SK-N-SH (cell line): ENCODE measurements around the gene TRIM23. TPM values are rescaled to one million over a fixed set of nuclear protein-coding genes. Genes with fewer than 3 reads are reported as not detected.

Experiments
- CTCF ChIA-PET: fragments of 300-600, 350-600 bp; formaldehyde crosslinking; extraction: SDS; loops from one replicate; lab custom pipeline; 2021; lab: Yijun Ruan, JAX
- POLR2A ChIA-PET: fragments of 350-600 bp; sonication (Branson Sonifier 250); formaldehyde crosslinking; extraction: SDS; loops from one replicate; lab custom pipeline; 2020; ENCODE audit warnings: antibody characterized with exemption, inconsistent platforms; lab: Yijun Ruan, JAX
- DNase-seq: peaks from one replicate; pipeline ENCODE4 v3.0.0; 2012
- H2AFZ ChIP-seq: fragments of 200-600 bp; sonication (generic); 2 replicates; pipeline ENCODE4 v1.8.1; 2016; ENCODE audit warnings: antibody characterized with exemption, mild to moderate bottlenecking, low read depth
- H3F3A ChIP-seq: fragments of 200-600 bp; sonication (generic); replicated peaks from 2 replicates; pipeline ENCODE3; 2016; ENCODE audit warnings: antibody characterized with exemption, mild to moderate bottlenecking; ENCODE audit not compliant: insufficient read depth
- H3K27ac ChIP-seq, 2 experiments: fragments of 200-500 bp in 1 of 2; fragments of 200-600 bp in 1 of 2; sonication (Bioruptor generic) in 1 of 2; sonication (generic), shearing (Covaris generic) in 1 of 2; 2 replicates each; pipeline versions ENCODE4 v1.5.1 to v1.6.1; 2014 to 2016; ENCODE audit warnings: low read depth in 2 of 2, inconsistent platforms in 1 of 2, low read length in 1 of 2, mild to moderate bottlenecking in 1 of 2, mixed read lengths in 1 of 2
- H3K27me3 ChIP-seq: fragments of 200-600 bp; sonication (generic), shearing (Covaris generic); 2 replicates; pipeline ENCODE4 v1.6.1; 2016; ENCODE audit warnings: mixed run types; ENCODE audit not compliant: insufficient read depth
- H3K36me3 ChIP-seq, 2 experiments: fragments of 200-500 bp in 1 of 2; fragments of 200-600 bp in 1 of 2; sonication (Bioruptor generic) in 1 of 2; sonication (generic) in 1 of 2; replicated peaks in 1 of 2; 2 replicates each; pipeline versions ENCODE3 to v1.5.1; 2014 to 2016; ENCODE audit warnings: low read length in 1 of 2, mild to moderate bottlenecking in 1 of 2; ENCODE audit not compliant: insufficient read depth in 2 of 2, control insufficient read depth in 1 of 2
- H3K4me1 ChIP-seq, 2 experiments: fragments of 200-500 bp in 1 of 2; fragments of 200-600 bp in 1 of 2; sonication (Bioruptor generic) in 1 of 2; sonication (generic), shearing (Covaris generic) in 1 of 2; 2 replicates each; pipeline versions ENCODE4 v1.5.1 to v1.6.1; 2014 to 2016; ENCODE audit warnings: low read depth in 1 of 2, low read length in 1 of 2, mixed run types in 1 of 2; ENCODE audit not compliant: insufficient read depth in 2 of 2, control insufficient read depth in 1 of 2
- H3K4me2 ChIP-seq: fragments of 200-600 bp; sonication (generic), shearing (Covaris generic); 2 replicates; pipeline ENCODE4 v1.6.1; 2017; ENCODE audit warnings: mixed run types
- H3K4me3 ChIP-seq, 2 experiments: fragments of 200-500 bp in 1 of 2; fragments of 200-600 bp in 1 of 2; sonication (Bioruptor generic) in 1 of 2; sonication (generic), shearing (Covaris generic) in 1 of 2; 2 replicates each; pipeline versions ENCODE4 v1.5.1 to v1.8.1; 2014 to 2016; ENCODE audit warnings: low read depth in 2 of 2, inconsistent platforms in 1 of 2, low read length in 1 of 2, mild to moderate bottlenecking in 1 of 2, mixed read lengths in 1 of 2, moderate library complexity in 1 of 2
- H3K79me2 ChIP-seq: fragments of 200-600 bp; sonication (generic); 2 replicates; pipeline ENCODE4 v1.8.1; 2017; ENCODE audit warnings: mild to moderate bottlenecking; ENCODE audit not compliant: insufficient read depth
- H3K9ac ChIP-seq: fragments of 200-600 bp; sonication (generic); 2 replicates; pipeline ENCODE4 v1.6.1; 2017; ENCODE audit warnings: mixed run types
- H3K9me2 ChIP-seq: fragments of 200-600 bp; sonication (generic); 2 replicates; pipeline ENCODE4 v1.6.1; 2017; ENCODE audit warnings: mixed run types
- H3K9me3 ChIP-seq: fragments of 200-600 bp; sonication (generic); 2 replicates; pipeline ENCODE4 v1.6.1; 2017; ENCODE audit warnings: mixed run types, mild to moderate bottlenecking, moderate library complexity
- H4K20me1 ChIP-seq: fragments of 200-600 bp; sonication (generic); 2 replicates; pipeline ENCODE4 v1.6.1; 2017; ENCODE audit warnings: mild to moderate bottlenecking, mixed run types; ENCODE audit not compliant: insufficient read depth
- FOSL2 ChIP-seq: IDR thresholded peaks from 2 replicates; pipeline ENCODE4 v1.4.0; 2012; ENCODE audit warnings: low read depth, mild to moderate bottlenecking, moderate library complexity, borderline replicate concordance
- FOXM1 ChIP-seq: IDR thresholded peaks from 2 replicates; pipeline ENCODE4 v1.4.0; 2012; ENCODE audit warnings: low read depth, mild to moderate bottlenecking
- GABPA ChIP-seq: IDR thresholded peaks from 2 replicates; pipeline ENCODE4 v1.4.0; 2012; ENCODE audit warnings: low read depth, mild to moderate bottlenecking
- GATA2 ChIP-seq: sonication (generic); formaldehyde crosslinking; IDR thresholded peaks from 2 replicates; pipeline ENCODE4 v1.5.0; 2020; ENCODE audit warnings: mild to moderate bottlenecking, missing genetic modification reagents
- IRF3 ChIP-seq: fragments of 150-350 bp; IDR thresholded peaks from 2 replicates; pipeline ENCODE4 v1.6.1; 2016; ENCODE audit warnings: mild to moderate bottlenecking, low read depth, low read length
- MEF2A ChIP-seq: IDR thresholded peaks from 2 replicates; pipeline ENCODE4 v1.4.0; 2012; ENCODE audit warnings: low read depth, borderline replicate concordance
- MXI1 ChIP-seq: IDR thresholded peaks from 2 replicates; pipeline ENCODE4 v1.6.1; 2012; ENCODE audit warnings: mild to moderate bottlenecking, low read depth, low read length, improper control_type of control experiment
- POLR2AphosphoS5 ChIP-seq: IDR thresholded peaks from 2 replicates; pipeline ENCODE4 v1.6.1; 2012; ENCODE audit warnings: low read depth, low read length
- RAD21 ChIP-seq: IDR thresholded peaks from 2 replicates; pipeline ENCODE4 v1.6.1; 2012; ENCODE audit warnings: mild to moderate bottlenecking, low read length
- RCOR1 ChIP-seq: fragments of 150-350 bp; IDR thresholded peaks from 2 replicates; pipeline ENCODE4 v1.6.1; 2017; ENCODE audit warnings: antibody characterized with exemption, low read length
- RXRA ChIP-seq: IDR thresholded peaks from 2 replicates; pipeline ENCODE4 v1.4.0; 2012; ENCODE audit warnings: low read depth, mild to moderate bottlenecking, borderline replicate concordance
- SIN3A ChIP-seq: IDR thresholded peaks from 2 replicates; pipeline ENCODE4 v1.6.1; 2012; ENCODE audit warnings: low read depth, mild to moderate bottlenecking, low read length, moderate library complexity, borderline replicate concordance
- SMC3 ChIP-seq: IDR thresholded peaks from 2 replicates; pipeline ENCODE4 v1.6.1; 2012; ENCODE audit warnings: low read depth, low read length, improper control_type of control experiment
- TCF12 ChIP-seq: IDR thresholded peaks from 2 replicates; pipeline ENCODE4 v1.4.0; 2012
- USF2 ChIP-seq: fragments of 150-350 bp; IDR thresholded peaks from 2 replicates; pipeline ENCODE4 v1.6.1; 2017; ENCODE audit warnings: antibody characterized with exemption, low read length, low read depth, borderline replicate concordance
- WGBS: methylation state at CpG from one replicate; pipeline ENCODE4 v1.1.6; 2017; ENCODE audit warnings: low lambda C conversion rate; 5-methylcytosine and 5-hydroxymethylcytosine counted together
- polyA plus RNA-seq, 3 experiments: library from polyadenylated mRNA; depleted of rRNA; stranded (reverse); fragments of >200 nt; gene quantifications; 2 replicates each; pipeline ENCODE4 v1.2.3, GENCODE V29; 2012
- TF ChIP-seq, protein P1 (sequence below): IDR thresholded peaks from 2 replicates; pipeline ENCODE4 v1.4.0; 2012; ENCODE audit warnings: low read depth, borderline replicate concordance
- TF ChIP-seq, protein P2 (sequence below): IDR thresholded peaks from 2 replicates; pipeline ENCODE4 v1.4.0; 2012; ENCODE audit warnings: low read depth
- TF ChIP-seq, protein P3 (sequence below): IDR thresholded peaks from 2 replicates; pipeline ENCODE4 v1.4.0; 2012; ENCODE audit warnings: low read depth, borderline replicate concordance
- TF ChIP-seq, protein P4 (sequence below): IDR thresholded peaks from 2 replicates; pipeline ENCODE4 v1.6.1; 2012; ENCODE audit warnings: mild to moderate bottlenecking, low read depth, low read length, moderate library complexity

TRIM23 gene
- polyA plus RNA-seq, 1 of the 3 experiments (the other 2 are of a cell fraction), result 5.6 TPM

- Histone ChIP-seq H3K4me2 (no peak overlapping the region), H2AFZ (no peak overlapping the region), H3K36me3 (peaks cover 10 to 22% of the 10 kb centered on the region in 2 experiments), H3K9me2 (no peaks in the 10 kb centered on the region), H3F3A (no peaks in the 10 kb centered on the region), H3K4me3 (no peak overlapping the region), H3K27ac (no peak overlapping the region), H4K20me1 (no peaks in the 10 kb centered on the region), H3K27me3 (no peaks in the 10 kb centered on the region), H3K4me1 (no peaks in the 10 kb centered on the region), H3K9me3 (no peaks in the 10 kb centered on the region), H3K79me2 (peaks cover 52% of the 10 kb centered on the region), H3K9ac (no peak overlapping the region)
- ChIA-PET POLR2A (no interaction called here), CTCF (no interaction called here)
- WGBS, result 88% methylated on average over 2 of the region's 2 CpGs
- no peak for DNase-seq
- TF ChIP-seq, protein P1, sequence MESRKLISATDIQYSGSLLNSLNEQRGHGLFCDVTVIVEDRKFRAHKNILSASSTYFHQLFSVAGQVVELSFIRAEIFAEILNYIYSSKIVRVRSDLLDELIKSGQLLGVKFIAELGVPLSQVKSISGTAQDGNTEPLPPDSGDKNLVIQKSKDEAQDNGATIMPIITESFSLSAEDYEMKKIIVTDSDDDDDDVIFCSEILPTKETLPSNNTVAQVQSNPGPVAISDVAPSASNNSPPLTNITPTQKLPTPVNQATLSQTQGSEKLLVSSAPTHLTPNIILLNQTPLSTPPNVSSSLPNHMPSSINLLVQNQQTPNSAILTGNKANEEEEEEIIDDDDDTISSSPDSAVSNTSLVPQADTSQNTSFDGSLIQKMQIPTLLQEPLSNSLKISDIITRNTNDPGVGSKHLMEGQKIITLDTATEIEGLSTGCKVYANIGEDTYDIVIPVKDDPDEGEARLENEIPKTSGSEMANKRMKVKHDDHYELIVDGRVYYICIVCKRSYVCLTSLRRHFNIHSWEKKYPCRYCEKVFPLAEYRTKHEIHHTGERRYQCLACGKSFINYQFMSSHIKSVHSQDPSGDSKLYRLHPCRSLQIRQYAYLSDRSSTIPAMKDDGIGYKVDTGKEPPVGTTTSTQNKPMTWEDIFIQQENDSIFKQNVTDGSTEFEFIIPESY, result no peak
- no peak for TF ChIP-seq FOSL2
- TF ChIP-seq, protein P2, sequence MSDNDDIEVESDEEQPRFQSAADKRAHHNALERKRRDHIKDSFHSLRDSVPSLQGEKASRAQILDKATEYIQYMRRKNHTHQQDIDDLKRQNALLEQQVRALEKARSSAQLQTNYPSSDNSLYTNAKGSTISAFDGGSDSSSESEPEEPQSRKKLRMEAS, result no peak
- no peak for TF ChIP-seq USF2
- TF ChIP-seq POLR2AphosphoS5, result no peak
- no peak for TF ChIP-seq SMC3
- no peak for TF ChIP-seq IRF3
- no peak for TF ChIP-seq RCOR1
- TF ChIP-seq MEF2A, result no peak
- TF ChIP-seq TCF12, result no peak
- TF ChIP-seq, protein P3, sequence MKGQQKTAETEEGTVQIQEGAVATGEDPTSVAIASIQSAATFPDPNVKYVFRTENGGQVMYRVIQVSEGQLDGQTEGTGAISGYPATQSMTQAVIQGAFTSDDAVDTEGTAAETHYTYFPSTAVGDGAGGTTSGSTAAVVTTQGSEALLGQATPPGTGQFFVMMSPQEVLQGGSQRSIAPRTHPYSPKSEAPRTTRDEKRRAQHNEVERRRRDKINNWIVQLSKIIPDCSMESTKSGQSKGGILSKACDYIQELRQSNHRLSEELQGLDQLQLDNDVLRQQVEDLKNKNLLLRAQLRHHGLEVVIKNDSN, result no peak
- no peak for TF ChIP-seq SIN3A
- no peak for TF ChIP-seq GABPA
These were observed 68.0 kb downstream of the TRIM23 start for GRCh38 chr5:65556181-65556580.

DNA sequence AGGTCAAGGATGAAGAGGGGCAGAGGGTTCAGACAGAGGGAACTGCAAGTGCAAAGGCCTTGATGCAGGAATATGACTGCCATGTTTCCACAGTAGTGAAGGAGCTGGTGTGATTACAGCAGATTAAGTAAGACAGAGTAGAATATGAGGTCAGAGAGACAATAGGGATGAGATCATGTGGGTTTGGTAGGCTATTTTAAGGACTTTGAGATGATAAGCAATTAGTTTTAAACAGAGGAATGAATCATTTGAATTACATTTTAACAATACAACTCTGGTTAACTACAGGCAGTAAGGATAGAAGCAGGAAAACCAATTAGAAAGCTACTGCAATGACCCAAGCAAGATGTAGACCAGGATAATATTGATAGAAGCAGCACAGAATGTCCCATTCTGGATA, 68.8 kb downstream of the TRIM23 start:
- POLR2A ChIA-PET, result no interaction called here
- H4K20me1 ChIP-seq, result no peaks in the 10 kb centered on the region
- H3K4me3 ChIP-seq, result no peak overlapping the region
- CTCF ChIA-PET, result no interaction called here
- H3K4me1 ChIP-seq, result no peaks in the 10 kb centered on the region
- no peak overlapping the region for H3K9ac ChIP-seq
- no peaks in the 10 kb centered on the region for H3K9me2 ChIP-seq
- no peaks in the 10 kb centered on the region for H3K9me3 ChIP-seq
- no peak for DNase-seq
- no peak overlapping the region; a peak in 1 of 4 replicates for H3K27ac ChIP-seq
- no peaks in the 10 kb centered on the region for H3K27me3 ChIP-seq
- peaks cover 43% of the 10 kb centered on the region for H3K79me2 ChIP-seq
- H3K36me3 ChIP-seq, result peaks cover 10 to 25% of the 10 kb centered on the region in 2 experiments
- H3F3A ChIP-seq, result no peaks in the 10 kb centered on the region
- H2AFZ ChIP-seq, result no peak overlapping the region; the same call in 1 of the 2 replicates
- no peak overlapping the region for H3K4me2 ChIP-seq
- TF ChIP-seq IRF3, result no peak
- TF ChIP-seq, protein P4, sequence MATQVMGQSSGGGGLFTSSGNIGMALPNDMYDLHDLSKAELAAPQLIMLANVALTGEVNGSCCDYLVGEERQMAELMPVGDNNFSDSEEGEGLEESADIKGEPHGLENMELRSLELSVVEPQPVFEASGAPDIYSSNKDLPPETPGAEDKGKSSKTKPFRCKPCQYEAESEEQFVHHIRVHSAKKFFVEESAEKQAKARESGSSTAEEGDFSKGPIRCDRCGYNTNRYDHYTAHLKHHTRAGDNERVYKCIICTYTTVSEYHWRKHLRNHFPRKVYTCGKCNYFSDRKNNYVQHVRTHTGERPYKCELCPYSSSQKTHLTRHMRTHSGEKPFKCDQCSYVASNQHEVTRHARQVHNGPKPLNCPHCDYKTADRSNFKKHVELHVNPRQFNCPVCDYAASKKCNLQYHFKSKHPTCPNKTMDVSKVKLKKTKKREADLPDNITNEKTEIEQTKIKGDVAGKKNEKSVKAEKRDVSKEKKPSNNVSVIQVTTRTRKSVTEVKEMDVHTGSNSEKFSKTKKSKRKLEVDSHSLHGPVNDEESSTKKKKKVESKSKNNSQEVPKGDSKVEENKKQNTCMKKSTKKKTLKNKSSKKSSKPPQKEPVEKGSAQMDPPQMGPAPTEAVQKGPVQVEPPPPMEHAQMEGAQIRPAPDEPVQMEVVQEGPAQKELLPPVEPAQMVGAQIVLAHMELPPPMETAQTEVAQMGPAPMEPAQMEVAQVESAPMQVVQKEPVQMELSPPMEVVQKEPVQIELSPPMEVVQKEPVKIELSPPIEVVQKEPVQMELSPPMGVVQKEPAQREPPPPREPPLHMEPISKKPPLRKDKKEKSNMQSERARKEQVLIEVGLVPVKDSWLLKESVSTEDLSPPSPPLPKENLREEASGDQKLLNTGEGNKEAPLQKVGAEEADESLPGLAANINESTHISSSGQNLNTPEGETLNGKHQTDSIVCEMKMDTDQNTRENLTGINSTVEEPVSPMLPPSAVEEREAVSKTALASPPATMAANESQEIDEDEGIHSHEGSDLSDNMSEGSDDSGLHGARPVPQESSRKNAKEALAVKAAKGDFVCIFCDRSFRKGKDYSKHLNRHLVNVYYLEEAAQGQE, result no peak
- TF ChIP-seq RXRA, result no peak
- TF ChIP-seq MXI1, result no peak
- TF ChIP-seq FOXM1, result no peak
- TF ChIP-seq GATA2 (CRISPR knock-in tag), result no peak
- no peak for TF ChIP-seq RAD21
